H4 (cell line): Measurements from ENCODE around the gene NAA40. TPM values are rescaled to one million over a fixed set of nuclear protein-coding genes. Genes with fewer than 3 reads are reported as not detected.

Experiments
- total RNA-seq: library from RNA; depleted of rRNA; stranded (reverse); fragments of >200 nt; shearing (Covaris generic); gene quantifications from 2 replicates; pipeline ENCODE4 v1.2.3, GENCODE V29; 2014; rRNA removed

Gene NAA40
- total RNA-seq, 1 experiment from 2014 or later, result 10.5 TPM

Other genes with a start within 250 kb of the NAA40 start
- 5.6 and 6.3 TPM in 2 replicates for gene ZFTA, start 170.2 kb upstream of the NAA40 start, total RNA-seq
- 13.1 and 14.4 TPM in 2 replicates for gene SPINDOC, start 125.5 kb upstream of the NAA40 start, total RNA-seq
- gene MARK2, start 99.9 kb upstream of the NAA40 start, total RNA-seq, result 8.2 and 10.1 TPM in 2 replicates
- 0.49 and 0.66 TPM in 2 replicates for gene RCOR2, start 21.8 kb upstream of the NAA40 start, total RNA-seq
- gene COX8A, start 35.6 kb downstream of the NAA40 start, total RNA-seq, result 745 and 794 TPM in 2 replicates
- gene OTUB1, start 47.4 kb downstream of the NAA40 start, total RNA-seq, result 48.9 and 69.0 TPM in 2 replicates
- 0.80 and 1.4 TPM in 2 replicates for gene FLRT1, start 96.9 kb downstream of the NAA40 start, total RNA-seq
- gene MACROD1, start 227.1 kb downstream of the NAA40 start, total RNA-seq, result 4.7 and 5.1 TPM in 2 replicates
- gene STIP1, start 247.2 kb downstream of the NAA40 start, total RNA-seq, result 258 and 296 TPM in 2 replicates